Esophagus squamous epithelium (tissue), 5 donors: ENCODE results near the gene IMPG2. TPM values are rescaled to one million over a fixed set of nuclear protein-coding genes. Genes with fewer than 3 reads are reported as not detected.

Source experiments
- DNase-seq: peaks from one replicate; lab custom pipeline; 2025; lab: John Stamatoyannopoulos, UW
- H3K27ac ChIP-seq, 4 donors: fragments of 200-600 bp; sonication (generic); one replicate each; pipeline ENCODE4 v1.5.1; 2016 to 2019; ENCODE audit warnings: mild to moderate bottlenecking in 1 of 4
- H3K27me3 ChIP-seq, 4 donors: fragments of 200-600 bp; sonication (generic); 1 replicate in 3 of 4; 2 replicates in 1 of 4; pipeline versions ENCODE4 v1.5.1 to v1.6.0; 2017 to 2021; ENCODE audit warnings: antibody characterized with exemption in 1 of 4
- H3K36me3 ChIP-seq, 3 donors: fragments of 200-600 bp; sonication (generic); one replicate each; pipeline ENCODE4 v1.5.1; 2016 to 2019
- H3K4me1 ChIP-seq, 3 donors: fragments of 200-600 bp; sonication (generic); one replicate each; pipeline ENCODE4 v1.5.1; 2017 to 2019
- H3K4me3 ChIP-seq, 4 donors: fragments of 200-600 bp; sonication (generic); 1 replicate in 3 of 4; 2 replicates in 1 of 4; pipeline ENCODE4 v1.5.1; 2016 to 2019; ENCODE audit warnings: mild to moderate bottlenecking in 2 of 4, moderate library complexity in 1 of 4
- H3K9me3 ChIP-seq, 3 donors: fragments of 200-600 bp; sonication (generic); one replicate each; pipeline ENCODE4 v1.5.1; 2016 to 2019
- CTCF ChIP-seq, 6 experiments: fragments of 450-650 bp in 4 of 6; fragments of 200-600 bp in 2 of 6; sonication (generic) in 2 of 6; IDR thresholded peaks; one replicate each; pipeline ENCODE4 v1.5.1; 2016 to 2019; ENCODE audit warnings: antibody characterized with exemption in 6 of 6, mild to moderate bottlenecking in 4 of 6, moderate library complexity in 4 of 6
- POLR2A ChIP-seq, 4 donors: fragments of 450-650 bp; IDR thresholded peaks; one replicate each; pipeline ENCODE4 v1.6.1; 2017; ENCODE audit warnings: antibody characterized with exemption in 4 of 4, mild to moderate bottlenecking in 4 of 4, moderate library complexity in 3 of 4
- WGBS, 2 donors: methylation state at CpG; one replicate each; pipeline ENCODE4 v1.1.5; 2018; 5-methylcytosine and 5-hydroxymethylcytosine counted together
- intact Hi-C: fragments of 100-400 bp; cut with DNase I; formaldehyde crosslinking; loops from one replicate; pipeline ENCODE4 v1.15.0; 2022
- total RNA-seq, 4 donors: library from RNA; depleted of rRNA; stranded (reverse); fragments of >200 nt; gene quantifications; one replicate each; pipeline ENCODE4 v1.1.0, GENCODE V29; 2016
- donor health status: DM: yes; HTN: yes; CAD: no.

IMPG2 gene
- total RNA-seq, 4 donors from 2014 or later = 0.04 to 0.19 (median 0.09) TPM; not detected in 1

DNA sequence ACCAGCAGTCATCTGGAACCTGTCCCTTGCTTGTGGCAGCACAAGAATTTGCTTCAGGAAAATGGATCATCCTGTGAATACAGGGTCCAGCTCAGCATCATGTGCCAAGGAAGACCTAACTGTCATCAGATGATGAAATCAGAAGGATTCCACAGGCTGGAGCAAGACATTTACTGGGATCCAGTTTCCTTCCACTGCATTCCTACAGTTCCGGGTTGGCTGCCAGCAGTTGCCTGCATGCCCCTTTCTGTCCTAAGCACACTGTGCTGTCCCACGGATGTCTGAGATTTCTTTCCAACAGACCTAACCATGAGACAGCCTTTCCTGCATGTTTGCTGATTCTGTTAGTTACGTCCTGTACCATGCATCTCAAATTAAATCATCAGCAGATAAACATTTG is 140.7 kb downstream of the IMPG2 start:
- 53 to 77% methylated on average over 3 of the region's 3 CpGs for WGBS, 2 donors
- H3K9me3 ChIP-seq = no peaks in the 10 kb centered on the region
- no peaks in the 10 kb centered on the region for H3K36me3 ChIP-seq
- no peak for TF ChIP-seq POLR2A (IDR thresholded peaks at IDR 0.05)
- no peak for TF ChIP-seq CTCF (IDR thresholded peaks at IDR 0.05)
- no peak for DNase-seq
- H3K27ac ChIP-seq = no peak overlapping the region
- no peaks in the 10 kb centered on the region for H3K4me1 ChIP-seq
- H3K27me3 ChIP-seq = no peaks in the 10 kb centered on the region
- H3K4me3 ChIP-seq = no peak overlapping the region
- intact Hi-C loops = no loop called here

DNA sequence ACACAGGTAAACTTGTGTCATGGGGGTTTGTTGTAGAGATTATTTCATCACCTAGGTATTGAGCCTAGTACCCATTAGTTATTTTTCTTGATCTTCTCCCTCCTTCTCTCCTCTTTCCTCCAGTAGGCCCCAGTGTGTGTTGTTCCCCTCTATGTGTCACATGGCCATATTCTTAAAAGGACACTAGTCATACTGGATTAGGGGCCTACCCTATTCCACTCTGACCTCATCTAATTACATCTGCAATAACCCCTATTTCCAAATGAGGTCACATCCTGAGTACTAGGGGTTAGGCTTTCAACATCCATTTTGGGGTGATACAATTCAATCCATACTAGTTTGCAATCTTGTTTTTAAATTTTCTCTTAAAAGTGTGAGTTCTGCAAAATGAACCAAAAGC is 142.8 kb downstream of the IMPG2 start:
- Histone ChIP-seq H3K4me3 (no peak overlapping the region), H3K27me3 (no peaks in the 10 kb centered on the region), H3K36me3 (no peaks in the 10 kb centered on the region), H3K4me1 (no peaks in the 10 kb centered on the region), H3K9me3 (no peaks in the 10 kb centered on the region), H3K27ac (peak overlapping the region in 1 of 4 donors; percentile 34)
- TF ChIP-seq CTCF (IDR thresholded peaks at IDR 0.05) (no peak), POLR2A (IDR thresholded peaks at IDR 0.05) (no peak)
- no peak for DNase-seq
- intact Hi-C loops = no loop called here

Other genes with a start within 250 kb of the IMPG2 start
- gene SENP7, start 192.6 kb upstream of the IMPG2 start, total RNA-seq = 10 to 100 TPM in 1 of 4 donors, 1 to 10 TPM in 3; 6.0 to 18.9 (median 9.5) TPM
- gene TRMT10C, start 241.3 kb upstream of the IMPG2 start, total RNA-seq = 10 to 100 TPM; 15.3 to 32.8 (median 27.7) TPM